ENCODE results near the gene SETD2. TPM values are rescaled to one million over a fixed set of nuclear protein-coding genes. Genes with fewer than 3 reads are reported as not detected.

Gene SETD2
- total and polyA plus RNA-seq, 2 of the 8 experiments (the other 6 are each of a cell fraction or from before 2014, with no cell fraction given): 15.7 to 46.3 TPM

GRCh38 chr3:47149339-47149933, 14.5 kb downstream of the SETD2 start:
- peaks cover 10% of the 10 kb centered on the region in 2 experiments for H4K20me1 ChIP-seq (replicated peaks in 1 of 2; ENCODE audit: control insufficient read depth in 1 of 2, insufficient read depth in 2 of 2, low read length in 2 of 2)
- H3K9ac ChIP-seq (replicated peaks in 1 of 4; ENCODE audit: extremely low read depth in 1 of 4, low read depth in 3 of 4, low read length in 3 of 4): no peak overlapping the region
- H2BK15ac ChIP-seq (ENCODE audit: low read length): no peak overlapping the region
- no peak overlapping the region for H3K27ac ChIP-seq (ENCODE audit: low read depth, low read length)
- no peak overlapping the region for H3K23ac ChIP-seq (ENCODE audit: insufficient read length)
- no peak overlapping the region for H2BK12ac ChIP-seq (ENCODE audit: low read depth, low read length)
- DNase-seq (ENCODE audit: low read depth in 1 of 2, low spot score in 2 of 2) (no peak), FAIRE-seq (no peak)
- H3K79me2 ChIP-seq (ENCODE audit: control insufficient read depth in 1 of 2, insufficient read depth in 2 of 2, low read length in 2 of 2): peaks cover 29 to 97% of the 10 kb centered on the region in 2 experiments
- H3K4ac ChIP-seq (replicated peaks; ENCODE audit: insufficient read length, low read depth, low read length): no peak overlapping the region
- H2BK20ac ChIP-seq (ENCODE audit: low read length): no peak overlapping the region
- WGBS, 2 experiments (ENCODE audit: extremely low coverage in 1 of 2, insufficient coverage in 1 of 2, insufficient read length in 1 of 2, insufficient replicate concordance in 2 of 2, low coverage in 1 of 2, low lambda C conversion rate in 2 of 2, missing lambda C conversion rate in 1 of 2): 60% methylated on average over 2 of the region's 2 CpGs; no CpG with 5 or more reads in 1 of the 2 experiments
- H3K56ac ChIP-seq (replicated peaks; ENCODE audit: insufficient read length, low read depth, low read length): no peak overlapping the region
- no peak overlapping the region for H2AK5ac ChIP-seq (ENCODE audit: low read depth, low read length)
- no peak overlapping the region for H4K5ac ChIP-seq (ENCODE audit: insufficient read length, low read depth, low read length)
- H3K23me2 ChIP-seq (ENCODE audit: low read depth, low read length): no peaks in the 10 kb centered on the region
- no peak overlapping the region for H4K8ac ChIP-seq (ENCODE audit: extremely low read depth, insufficient read depth, low read length)
- peaks cover 2 to 3% (median 2%) of the 10 kb centered on the region in 4 experiments; a peak in 4 of 7 replicates for H3K4me1 ChIP-seq (replicated peaks in 1 of 4; ENCODE audit: control insufficient read depth in 3 of 4, insufficient read depth in 4 of 4, low read length in 3 of 4)
- no peak overlapping the region for H3K14ac ChIP-seq (ENCODE audit: insufficient read length)
- H3K4me2 ChIP-seq (ENCODE audit: insufficient read depth in 1 of 2, low read depth in 2 of 2, low read length in 2 of 2): no peak overlapping the region
- H3K27me3 ChIP-seq (replicated peaks in 1 of 4; ENCODE audit: control insufficient read depth in 3 of 4, extremely low read depth in 1 of 4, insufficient read depth in 3 of 4, low read length in 3 of 4): no peaks in the 10 kb centered on the region
- POLR2A ChIA-PET (ENCODE audit: partially characterized antibody): interaction anchor here (1.0 to 1.6 kb wide), 2 partner anchors 10 to 14 kb away, joined by 3 to 4 read pairs; partner anchors contain the start of gene SETD2
- CTCF ChIA-PET (ENCODE audit: partially characterized antibody): interaction anchor here (0.9 to 1.0 kb wide), 2 partner anchors 12 to 41 kb away, joined by 3 to 4 read pairs; no protein-coding TSS in a partner anchor
- H2AFZ ChIP-seq (ENCODE audit: low read length): no peak overlapping the region
- peaks cover 5% of the 10 kb centered on the region; the same call in 1 of the 2 replicates for H3K79me1 ChIP-seq (ENCODE audit: low read depth, low read length)
- no peak overlapping the region for H4K91ac ChIP-seq (replicated peaks; ENCODE audit: insufficient read length, low read length)
- no peaks in the 10 kb centered on the region for H3K36me3 ChIP-seq (ENCODE audit: control insufficient read depth in 2 of 4, insufficient read depth in 4 of 4, low read length in 3 of 4)
- no peak overlapping the region for H3K4me3 ChIP-seq (ENCODE audit: extremely low read depth in 1 of 4, insufficient read depth in 2 of 4, low read depth in 3 of 4, low read length in 4 of 4)
- H2BK120ac ChIP-seq (replicated peaks; ENCODE audit: low read depth, low read length): no peak overlapping the region
- H3K9me3 ChIP-seq (ENCODE audit: insufficient read depth in 2 of 2, low read depth in 1 of 2, low read length in 1 of 2): no peaks in the 10 kb centered on the region
- H2BK5ac ChIP-seq (ENCODE audit: low read depth, low read length): no peak overlapping the region
- no peak overlapping the region for H3K18ac ChIP-seq (ENCODE audit: extremely low read depth, low read length)
- TF ChIP-seq KDM4A (IDR thresholded peaks at IDR 0.05; ENCODE audit: low read depth, low read length, severe bottlenecking): no peak
- TF ChIP-seq BCL11A (IDR thresholded peaks at IDR 0.05; ENCODE audit: low read depth in 2 of 2, low read length in 2 of 2): no peak
- no peak for TF ChIP-seq TAF7 (optimal IDR thresholded peaks at IDR 0.05; ENCODE audit: borderline replicate concordance, low read depth, low read length)
- no peak for TF ChIP-seq BRCA1 (IDR thresholded peaks at IDR 0.05; ENCODE audit: low read depth, low read length)
- TF ChIP-seq SIX5 (IDR thresholded peaks at IDR 0.05; ENCODE audit: low read depth, low read length): no peak
- no peak for TF ChIP-seq CHD2 (IDR thresholded peaks at IDR 0.05; ENCODE audit: low read length)
- TF ChIP-seq JUND (IDR thresholded peaks at IDR 0.05; ENCODE audit: low read length): no peak
- TF ChIP-seq KDM5A (IDR thresholded peaks at IDR 0.05; ENCODE audit: low read length): no peak
- no peak for TF ChIP-seq HDAC2 (IDR thresholded peaks at IDR 0.05; ENCODE audit: borderline replicate concordance in 1 of 2, low read depth in 2 of 2, low read length in 2 of 2)
- no peak for TF ChIP-seq SUZ12 (IDR thresholded peaks at IDR 0.05; ENCODE audit: low read length)
- no peak for TF ChIP-seq CBX8 (IDR thresholded peaks at IDR 0.05; ENCODE audit: borderline replicate concordance, low read depth, low read length)
- no peak for TF ChIP-seq PHF8 (conservative IDR thresholded peaks at IDR 0.05; ENCODE audit: low read depth, low read length)
- TF ChIP-seq SRF (IDR thresholded peaks at IDR 0.05; ENCODE audit: low read depth, low read length): no peak
- TF ChIP-seq TEAD4 (IDR thresholded peaks at IDR 0.05; ENCODE audit: low read depth, low read length): no peak

Measured in H1 (cell line).